Hematopoietic multipotent progenitor cell treated with erythropoietin and hydrocortisone succinate and interleukin-3 and kit ligand, for 4 days (in vitro differentiated cells): Measurements from ENCODE around the gene TRMT11.
"Not testable (repeated sequence)": the region's sequence is repeated elsewhere in the genome, so short reads cannot be mapped to it uniquely, and the experiment has no call there.

Experiments used
- DNase-seq: peaks from one replicate; pipeline ENCODE4 v3.0.0-alpha.2; 2015

Gene TRMT11

GRCh38 chr6:125956506-125957390 lies 29.6 kb upstream of the TRMT11 start, which contains the start of gene HINT3:
HINT3 (plus strand) TSS chr6:125956770; CDS start chr6:125956978, 208 bp downstream.
- peak; percentile 99 for DNase-seq

DNA sequence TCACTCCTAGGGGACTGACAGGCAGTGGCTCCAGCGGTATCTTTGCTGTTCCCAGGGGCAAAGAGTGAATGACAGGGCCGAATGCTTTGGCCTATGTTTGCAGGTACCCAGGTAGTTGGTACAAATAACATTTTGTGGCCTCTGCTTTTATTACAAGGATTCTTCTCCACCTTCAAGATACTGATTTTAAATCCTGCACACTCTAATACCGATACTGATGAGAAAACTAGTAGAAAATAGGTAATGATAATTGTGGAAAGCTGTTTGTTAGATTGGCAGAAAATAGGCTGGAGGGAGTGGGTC lies 29.0 kb upstream of the TRMT11 start:
- no peak for DNase-seq

DNA sequence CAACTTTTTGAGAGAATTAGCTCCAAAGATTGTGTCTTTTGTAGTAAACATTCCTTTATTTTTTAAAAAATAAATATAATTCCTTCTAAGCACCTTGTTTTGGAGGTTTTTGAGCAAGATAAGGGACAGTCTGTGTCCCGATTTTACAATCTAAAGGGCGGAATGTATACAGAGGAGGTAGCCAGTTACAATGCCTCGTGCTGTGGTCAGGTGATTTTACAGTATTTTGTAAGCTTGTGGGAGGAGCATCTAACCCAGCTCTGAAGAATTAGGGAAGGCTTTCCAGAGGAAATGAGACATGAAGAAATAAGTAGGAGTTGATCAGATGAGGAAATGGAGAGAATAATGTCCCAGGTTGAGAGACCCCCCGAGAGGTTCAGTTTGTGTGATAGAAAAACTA lies 28.5 kb upstream of the TRMT11 start:
- DNase-seq = peak; percentile 79

- no peak for DNase-seq
These were observed 27.3 kb upstream of the TRMT11 start for GRCh38 chr6:125959041-125959440.

DNA sequence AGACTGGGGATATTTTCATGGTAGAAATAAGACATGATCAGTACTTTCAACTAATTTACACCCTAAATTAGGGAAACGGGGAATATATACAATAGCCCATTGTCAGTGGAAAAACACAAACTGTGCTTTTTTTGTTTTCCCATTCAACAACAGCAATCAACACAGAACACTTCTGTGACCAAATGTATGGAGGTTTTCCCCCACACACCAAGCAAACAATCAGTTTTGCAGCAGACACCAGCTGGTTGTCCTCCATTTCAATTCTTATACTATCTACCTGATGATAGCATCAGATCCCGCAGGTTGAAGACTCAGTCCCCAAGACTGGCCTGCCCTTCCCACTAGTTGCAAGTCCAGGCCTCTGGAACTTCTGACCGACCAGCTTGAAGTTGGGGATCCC lies 25.2 kb upstream of the TRMT11 start:
- no peak for DNase-seq

- DNase-seq = no peak
These were observed 23.3 kb upstream of the TRMT11 start for GRCh38 chr6:125962900-125963497.

- DNase-seq = no peak
These were observed 22.5 kb upstream of the TRMT11 start for GRCh38 chr6:125963817-125964216.

DNA sequence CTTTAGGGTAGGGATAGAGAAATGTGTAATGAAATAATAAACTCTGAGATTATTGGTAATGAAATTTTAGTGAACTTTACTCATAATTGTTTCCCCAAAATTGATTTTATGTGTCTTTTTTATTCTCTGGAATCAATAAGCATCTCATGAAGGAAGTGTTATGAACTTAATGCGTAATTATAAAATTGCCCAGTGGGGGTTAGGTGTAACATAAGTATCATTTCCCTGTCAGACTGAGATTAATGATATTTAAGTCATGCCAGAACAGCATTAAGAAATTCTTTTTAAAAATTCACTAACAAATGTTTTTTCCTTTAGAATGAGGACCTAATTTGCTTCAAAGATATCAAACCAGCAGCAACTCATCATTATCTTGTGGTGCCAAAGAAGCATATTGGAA lies 19.8 kb upstream of the TRMT11 start:
- no peak for DNase-seq

DNA sequence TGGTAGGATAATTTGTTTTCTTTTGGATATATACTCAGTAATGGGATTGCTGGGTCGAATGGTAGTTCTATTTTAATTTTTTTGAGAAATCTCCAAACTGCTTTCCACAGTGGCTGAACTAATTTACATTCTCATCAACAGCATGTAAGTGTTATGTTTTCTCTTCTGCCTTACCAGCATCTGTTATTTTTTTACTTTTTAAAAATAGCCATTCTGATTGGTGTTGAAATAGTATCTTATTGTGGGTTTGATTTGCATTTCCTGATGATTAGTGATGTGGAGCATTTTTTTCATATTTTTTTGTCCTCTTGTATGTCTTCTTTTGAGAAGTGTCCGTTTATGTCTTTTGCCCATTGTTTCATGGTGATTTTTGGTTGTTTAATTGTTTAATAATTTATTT lies 17.8 kb upstream of the TRMT11 start:
- no peak for DNase-seq

DNA sequence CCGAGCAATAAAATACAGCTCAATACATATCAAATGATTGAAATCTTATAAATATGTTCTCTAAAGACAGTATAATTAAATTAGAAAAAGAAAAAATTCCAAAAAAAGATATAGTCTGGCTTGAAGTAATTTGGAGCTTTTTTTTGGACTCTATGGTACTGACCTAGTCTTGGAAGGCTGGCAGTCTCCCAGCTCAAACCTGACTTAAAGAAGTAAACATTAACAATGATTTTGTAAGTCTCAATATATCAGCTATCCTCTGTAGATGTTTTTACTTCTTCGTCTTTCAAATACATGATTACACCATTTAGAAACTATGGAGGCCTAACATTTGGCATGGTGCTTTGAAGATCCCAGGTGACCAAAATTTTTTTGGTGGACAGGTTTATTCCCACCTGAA lies 15.6 kb upstream of the TRMT11 start:
- no peak for DNase-seq

GRCh38 chr6:125972478-125972877 lies 13.9 kb upstream of the TRMT11 start:
- not testable (repeated sequence) for DNase-seq

DNA sequence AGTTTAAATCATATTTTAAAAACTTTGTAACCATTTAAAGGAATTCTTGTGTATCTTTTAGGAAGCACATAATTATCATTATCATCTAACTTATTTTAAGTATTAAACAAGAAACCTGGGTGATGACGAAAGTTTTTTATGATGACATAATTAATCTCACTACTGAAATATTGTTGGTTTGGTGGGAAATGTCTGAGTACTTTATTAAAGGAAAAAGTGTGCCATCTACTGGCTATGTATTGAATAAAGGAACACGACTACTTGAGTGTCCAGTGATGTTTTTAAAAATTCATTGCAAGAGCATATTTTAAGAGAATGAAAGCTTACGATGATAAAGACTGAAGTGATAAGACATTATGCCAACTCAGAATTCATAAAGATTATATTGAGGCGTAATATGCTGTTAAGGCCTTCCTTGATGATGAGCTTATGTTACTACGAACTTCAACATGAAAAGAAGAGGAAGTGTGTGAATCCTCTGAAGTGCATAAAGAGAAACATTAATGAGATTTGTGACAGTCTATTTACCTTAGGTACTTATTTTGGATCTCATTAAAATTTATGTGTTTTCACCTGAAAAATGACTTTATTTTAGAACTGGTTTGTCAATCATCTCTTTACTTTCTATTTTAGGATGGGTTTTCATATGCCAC lies 12.0 kb upstream of the TRMT11 start:
- DNase-seq = peak; percentile 90

DNA sequence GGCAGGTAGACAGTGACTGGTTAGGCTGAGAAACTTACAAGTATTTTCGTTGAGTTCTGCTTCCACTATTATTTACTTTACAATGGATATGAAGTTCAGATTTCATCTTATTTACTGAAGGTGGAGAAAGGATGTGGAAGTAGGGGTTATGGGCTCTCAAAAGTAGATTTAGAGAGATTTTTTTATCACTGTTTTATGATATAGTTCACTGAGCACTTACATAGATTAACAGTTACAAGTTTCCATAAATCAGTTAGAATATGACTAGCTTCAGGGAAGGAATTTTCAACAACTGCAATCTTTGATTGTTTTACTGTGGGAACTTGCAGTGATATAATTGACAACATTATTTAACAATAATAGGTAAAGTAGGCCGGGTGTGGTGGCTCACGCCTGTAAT lies 7.2 kb upstream of the TRMT11 start:
- DNase-seq = no peak

DNA sequence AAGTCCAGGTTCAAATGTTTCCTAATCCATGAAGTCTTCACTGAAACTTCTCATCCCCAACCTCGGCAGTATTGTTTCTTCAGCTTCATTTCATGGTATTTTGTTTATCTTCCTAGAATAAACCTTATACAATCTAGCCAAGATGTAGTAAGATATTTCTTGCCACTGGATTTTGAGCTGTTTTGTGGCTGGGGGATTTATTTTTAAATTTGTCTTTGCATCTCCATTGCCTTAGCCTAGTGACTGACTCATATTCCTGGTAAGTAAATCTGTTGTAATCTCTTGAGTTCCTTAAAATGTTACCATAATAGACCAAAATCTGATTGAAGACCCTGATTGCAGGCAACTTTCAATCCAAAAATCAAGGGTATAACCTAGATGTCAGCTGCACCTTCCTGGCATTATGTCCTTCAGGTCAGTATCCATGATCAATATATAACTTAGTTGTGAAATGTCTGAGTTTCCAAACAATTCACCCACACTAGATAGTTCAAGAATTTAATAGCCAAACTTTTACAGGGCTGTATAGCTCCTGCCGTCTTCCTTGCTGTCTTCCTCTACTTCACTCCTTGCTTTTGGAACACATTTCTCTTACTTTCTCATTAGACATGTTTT lies 4.7 kb upstream of the TRMT11 start:
- no peak for DNase-seq

GRCh38 chr6:125983246-125983945 lies 2.9 kb upstream of the TRMT11 start:
- no peak for DNase-seq

DNA sequence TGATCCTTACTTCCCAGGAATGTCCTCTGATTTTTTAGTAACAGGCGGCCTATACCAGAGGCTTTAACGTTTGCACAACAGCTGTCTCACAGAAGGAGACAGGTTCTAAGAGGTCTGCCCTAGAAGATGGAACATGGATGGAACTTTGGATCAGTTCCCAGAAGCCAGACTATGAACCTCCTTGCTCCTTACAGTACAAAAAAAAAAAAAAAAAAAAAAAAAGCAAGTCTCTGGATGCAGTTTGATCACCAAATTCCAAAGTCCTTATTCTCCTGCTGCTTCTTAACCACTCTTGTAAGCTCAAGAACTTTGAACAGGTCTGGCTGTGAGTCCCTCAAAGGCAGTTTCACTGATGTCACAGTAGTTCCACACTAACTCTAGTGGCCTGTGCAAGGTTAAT lies 2.0 kb upstream of the TRMT11 start:
- no peak for DNase-seq

- DNase-seq = no peak
These were observed 818 bp upstream of the TRMT11 start for GRCh38 chr6:125985522-125985921.

GRCh38 chr6:125985979-125986300 lies 400 bp upstream of the TRMT11 start:
- no peak for DNase-seq

GRCh38 chr6:125987026-125987617 lies 782 bp downstream of the TRMT11 start:
- DNase-seq = peak; percentile 53

GRCh38 chr6:125988280-125988679 lies 1.9 kb downstream of the TRMT11 start:
- no peak for DNase-seq

DNA sequence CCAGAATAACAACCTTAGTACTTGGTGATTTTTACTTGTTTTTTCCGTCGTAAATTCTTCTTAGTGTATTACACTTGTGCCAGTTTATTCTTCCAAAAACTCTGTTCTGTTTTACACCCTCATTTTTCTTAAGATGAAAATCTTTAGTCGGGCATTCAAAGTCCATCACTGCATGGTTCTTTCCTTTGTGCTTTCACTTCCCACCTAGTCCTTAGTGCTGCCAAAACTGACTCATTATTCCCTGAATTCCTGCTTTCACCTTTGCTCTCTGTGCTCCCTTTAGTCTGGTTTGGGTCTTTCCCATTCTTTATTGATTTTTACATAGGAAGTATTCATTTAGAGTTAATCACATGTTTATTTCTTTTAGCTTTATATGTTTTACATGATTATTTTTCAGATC lies 3.3 kb downstream of the TRMT11 start:
- DNase-seq = no peak

- no peak for DNase-seq
These were observed 5.3 kb downstream of the TRMT11 start for GRCh38 chr6:125991653-125992052.
